OCI-LY7 (cell line): ENCODE results near the gene RAP2B.

ENCODE experiments used
- EZH2phosphoT487 ChIP-seq: fragments of 200-600 bp; sonication (generic); IDR thresholded peaks from 2 replicates; pipeline ENCODE4 v1.6.1; 2018; ENCODE audit warnings: low read depth, borderline replicate concordance, mild to moderate bottlenecking, mixed run types, antibody characterized with exemption, low read length, moderate library complexity, mixed read lengths
- TF ChIP-seq, protein P1 (sequence below): fragments of 200-600 bp; sonication (generic); conservative IDR thresholded peaks from 2 replicates; pipeline ENCODE4 v1.5.1; 2014; ENCODE audit warnings: mild to moderate bottlenecking, antibody characterized with exemption, low read length, moderate library complexity, mixed read lengths

DNA sequence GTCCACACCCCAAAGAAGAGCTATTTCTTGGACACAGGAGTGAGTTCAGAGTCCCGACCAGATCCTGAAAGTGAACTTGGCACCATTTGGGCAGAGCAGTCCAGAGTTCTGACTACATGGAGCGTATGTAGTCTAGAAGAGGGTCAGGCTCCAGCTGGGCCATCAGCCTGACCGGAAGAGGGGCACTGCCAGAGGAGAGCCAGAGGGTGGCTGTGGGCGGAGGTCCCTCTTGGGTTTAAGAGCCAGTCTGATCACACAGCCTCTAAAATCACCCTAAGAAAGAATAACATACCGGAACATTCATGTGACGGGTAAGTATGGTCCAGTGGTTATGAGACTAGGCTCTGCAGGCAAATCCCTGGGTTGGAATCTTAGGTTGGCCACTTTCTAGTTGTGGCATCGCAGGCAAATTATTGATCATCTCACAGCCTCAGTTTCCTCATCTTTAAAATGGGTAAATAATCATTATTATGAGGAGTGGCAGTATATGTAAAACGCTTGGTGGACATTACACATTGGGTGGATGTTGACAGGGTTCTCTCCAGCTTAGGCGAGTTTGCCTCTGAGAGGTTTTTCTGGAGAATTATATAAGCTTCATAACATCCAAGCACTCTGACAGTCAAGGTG lies 2.1 kb upstream of the RAP2B start:
- TF ChIP-seq, protein P1, sequence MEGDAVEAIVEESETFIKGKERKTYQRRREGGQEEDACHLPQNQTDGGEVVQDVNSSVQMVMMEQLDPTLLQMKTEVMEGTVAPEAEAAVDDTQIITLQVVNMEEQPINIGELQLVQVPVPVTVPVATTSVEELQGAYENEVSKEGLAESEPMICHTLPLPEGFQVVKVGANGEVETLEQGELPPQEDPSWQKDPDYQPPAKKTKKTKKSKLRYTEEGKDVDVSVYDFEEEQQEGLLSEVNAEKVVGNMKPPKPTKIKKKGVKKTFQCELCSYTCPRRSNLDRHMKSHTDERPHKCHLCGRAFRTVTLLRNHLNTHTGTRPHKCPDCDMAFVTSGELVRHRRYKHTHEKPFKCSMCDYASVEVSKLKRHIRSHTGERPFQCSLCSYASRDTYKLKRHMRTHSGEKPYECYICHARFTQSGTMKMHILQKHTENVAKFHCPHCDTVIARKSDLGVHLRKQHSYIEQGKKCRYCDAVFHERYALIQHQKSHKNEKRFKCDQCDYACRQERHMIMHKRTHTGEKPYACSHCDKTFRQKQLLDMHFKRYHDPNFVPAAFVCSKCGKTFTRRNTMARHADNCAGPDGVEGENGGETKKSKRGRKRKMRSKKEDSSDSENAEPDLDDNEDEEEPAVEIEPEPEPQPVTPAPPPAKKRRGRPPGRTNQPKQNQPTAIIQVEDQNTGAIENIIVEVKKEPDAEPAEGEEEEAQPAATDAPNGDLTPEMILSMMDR: no peak
- TF ChIP-seq EZH2phosphoT487: no peak
